ENCODE results near the gene HIVEP3.

DNA sequence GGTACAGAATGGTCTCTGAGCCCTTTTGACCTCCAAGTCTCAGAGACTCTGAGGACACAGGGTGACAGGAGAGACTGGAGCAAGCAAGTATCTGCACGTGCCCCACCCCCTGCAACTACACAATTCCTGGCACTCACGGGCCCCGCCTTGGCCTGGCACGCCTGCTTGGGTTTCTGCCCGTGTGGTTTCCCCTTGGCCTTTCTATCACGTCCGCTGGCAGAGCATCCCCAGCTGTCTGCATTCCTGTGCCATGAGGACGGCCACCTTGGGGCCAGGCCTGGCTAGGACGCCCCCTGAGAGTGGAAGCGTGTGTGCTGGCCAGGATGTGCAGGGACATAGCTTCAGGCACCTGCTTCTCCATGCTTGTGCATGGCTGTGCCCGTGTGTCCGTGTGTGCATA, 419.9 kb downstream of the HIVEP3 start:
- TF ChIP-seq, protein P1, sequence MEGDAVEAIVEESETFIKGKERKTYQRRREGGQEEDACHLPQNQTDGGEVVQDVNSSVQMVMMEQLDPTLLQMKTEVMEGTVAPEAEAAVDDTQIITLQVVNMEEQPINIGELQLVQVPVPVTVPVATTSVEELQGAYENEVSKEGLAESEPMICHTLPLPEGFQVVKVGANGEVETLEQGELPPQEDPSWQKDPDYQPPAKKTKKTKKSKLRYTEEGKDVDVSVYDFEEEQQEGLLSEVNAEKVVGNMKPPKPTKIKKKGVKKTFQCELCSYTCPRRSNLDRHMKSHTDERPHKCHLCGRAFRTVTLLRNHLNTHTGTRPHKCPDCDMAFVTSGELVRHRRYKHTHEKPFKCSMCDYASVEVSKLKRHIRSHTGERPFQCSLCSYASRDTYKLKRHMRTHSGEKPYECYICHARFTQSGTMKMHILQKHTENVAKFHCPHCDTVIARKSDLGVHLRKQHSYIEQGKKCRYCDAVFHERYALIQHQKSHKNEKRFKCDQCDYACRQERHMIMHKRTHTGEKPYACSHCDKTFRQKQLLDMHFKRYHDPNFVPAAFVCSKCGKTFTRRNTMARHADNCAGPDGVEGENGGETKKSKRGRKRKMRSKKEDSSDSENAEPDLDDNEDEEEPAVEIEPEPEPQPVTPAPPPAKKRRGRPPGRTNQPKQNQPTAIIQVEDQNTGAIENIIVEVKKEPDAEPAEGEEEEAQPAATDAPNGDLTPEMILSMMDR (conservative IDR thresholded peaks at IDR 0.05) = no peak
- no peak for TF ChIP-seq EZH2 (IDR thresholded peaks at IDR 0.05; ENCODE audit: low read depth)
